ENCODE data around the gene DSC3.
"Not testable (repeated sequence)": the region's sequence is repeated elsewhere in the genome, so short reads cannot be mapped to it uniquely, and the experiment has no call there.

The DSC3 gene

GRCh38 chr18:31030574-31031278 lies 11.8 kb downstream of the DSC3 start:
- no peaks in the 10 kb centered on the region for H3K27me3 ChIP-seq (ENCODE audit: insufficient read depth, low read length)
- no peak overlapping the region for H3K27ac ChIP-seq (ENCODE audit: low read depth, low read length)
- H3K18ac ChIP-seq (ENCODE audit: low read length), result no peak overlapping the region
- no peaks in the 10 kb centered on the region for H3K79me1 ChIP-seq (ENCODE audit: low read length)
- no peak overlapping the region for H2BK5ac ChIP-seq (ENCODE audit: low read depth, low read length, poor library complexity)
- no peak overlapping the region for H2AK5ac ChIP-seq (ENCODE audit: low read length)
- H4K91ac ChIP-seq (ENCODE audit: low read depth, low read length), result no peak overlapping the region
- no peak overlapping the region for H2AFZ ChIP-seq (ENCODE audit: insufficient read depth, low read length, poor library complexity)
- no peak overlapping the region for H2BK12ac ChIP-seq (ENCODE audit: low read length)
- no peak overlapping the region for H2BK120ac ChIP-seq (ENCODE audit: insufficient read depth, low read length, poor library complexity)
- H3K14ac ChIP-seq (ENCODE audit: low read length), result no peak overlapping the region
- no peaks in the 10 kb centered on the region for H3K79me2 ChIP-seq (ENCODE audit: control insufficient read depth, insufficient read depth, low read length, poor library complexity)
- no peak overlapping the region for H4K8ac ChIP-seq (ENCODE audit: low read depth, low read length)
- no peak overlapping the region for H3K23ac ChIP-seq (ENCODE audit: low read length)
- WGBS (ENCODE audit: extremely low coverage, insufficient coverage, insufficient read length), result 100% methylated on average over 1 of the region's 4 CpGs
- no peaks in the 10 kb centered on the region for H3K9me3 ChIP-seq (ENCODE audit: insufficient read depth, low read depth, low read length)
- no peak for DNase-seq
- H4K12ac ChIP-seq (ENCODE audit: low read depth, low read length), result no peak overlapping the region
- no peaks in the 10 kb centered on the region for H3K4me1 ChIP-seq (ENCODE audit: control insufficient read depth in 1 of 2, insufficient read depth in 2 of 2, low read length in 2 of 2)
- no peak overlapping the region for H3K4ac ChIP-seq (ENCODE audit: low read depth, low read length)
- no peak overlapping the region for H3K4me2 ChIP-seq (ENCODE audit: low read length)
- no peaks in the 10 kb centered on the region for H3K36me3 ChIP-seq (ENCODE audit: control insufficient read depth in 1 of 2, insufficient read depth in 2 of 2, low read length in 2 of 2)
- H3K4me3 ChIP-seq (ENCODE audit: low read depth, low read length), result no peak overlapping the region
- H3K9ac ChIP-seq (ENCODE audit: low read length), result no peak overlapping the region

GRCh38 chr18:31015715-31016434 lies 26.7 kb downstream of the DSC3 start:
- Histone ChIP-seq H3K9ac (ENCODE audit: low read length) (no peak overlapping the region), H3K9me3 (ENCODE audit: insufficient read depth, low read depth, low read length) (no peaks in the 10 kb centered on the region), H3K79me2 (ENCODE audit: control insufficient read depth, insufficient read depth, low read length, poor library complexity) (no peaks in the 10 kb centered on the region), H2BK120ac (ENCODE audit: insufficient read depth, low read length, poor library complexity) (no peak overlapping the region), H4K91ac (ENCODE audit: low read depth, low read length) (no peak overlapping the region), H3K14ac (ENCODE audit: low read length) (no peak overlapping the region), H2BK12ac (ENCODE audit: low read length) (no peak overlapping the region), H3K18ac (ENCODE audit: low read length) (no peak overlapping the region), H3K4ac (ENCODE audit: low read depth, low read length) (no peak overlapping the region), H3K4me1 (ENCODE audit: control insufficient read depth in 1 of 2, insufficient read depth in 2 of 2, low read length in 2 of 2) (no peaks in the 10 kb centered on the region), H3K27me3 (ENCODE audit: insufficient read depth, low read length) (no peaks in the 10 kb centered on the region), H4K12ac (ENCODE audit: low read depth, low read length) (no peak overlapping the region), H2BK5ac (ENCODE audit: low read depth, low read length, poor library complexity) (no peak overlapping the region), H3K23ac (ENCODE audit: low read length) (no peak overlapping the region), H3K4me3 (ENCODE audit: low read depth, low read length) (no peak overlapping the region), H2AK5ac (ENCODE audit: low read length) (no peak overlapping the region), H3K27ac (ENCODE audit: low read depth, low read length) (no peak overlapping the region), H2AFZ (ENCODE audit: insufficient read depth, low read length, poor library complexity) (no peak overlapping the region), H3K36me3 (ENCODE audit: control insufficient read depth in 1 of 2, insufficient read depth in 2 of 2, low read length in 2 of 2) (no peaks in the 10 kb centered on the region), H3K79me1 (ENCODE audit: low read length) (no peaks in the 10 kb centered on the region), H4K8ac (ENCODE audit: low read depth, low read length) (no peak overlapping the region), H3K4me2 (ENCODE audit: low read length) (no peak overlapping the region)
- DNase-seq, result no peak
- WGBS (ENCODE audit: extremely low coverage, insufficient coverage, insufficient read length), result no CpG with 5 or more reads among the region's 3 CpGs

- H4K12ac ChIP-seq (ENCODE audit: low read depth, low read length); H3K4me2 ChIP-seq (ENCODE audit: low read length); H2BK12ac ChIP-seq (ENCODE audit: low read length): not testable (repeated sequence)
Observed at GRCh38 chr18:31011455-31011854, 31.1 kb downstream of the DSC3 start.

GRCh38 chr18:31010601-31011000 lies 31.9 kb downstream of the DSC3 start:
- Histone ChIP-seq H2BK120ac (ENCODE audit: insufficient read depth, low read length, poor library complexity) (no peak overlapping the region), H3K23ac (ENCODE audit: low read length) (no peak overlapping the region), H2AK5ac (ENCODE audit: low read length) (no peak overlapping the region), H3K14ac (ENCODE audit: low read length) (no peak overlapping the region), H3K79me1 (ENCODE audit: low read length) (no peaks in the 10 kb centered on the region), H2BK5ac (ENCODE audit: low read depth, low read length, poor library complexity) (no peak overlapping the region), H2AFZ (ENCODE audit: insufficient read depth, low read length, poor library complexity) (no peak overlapping the region), H3K18ac (ENCODE audit: low read length) (no peak overlapping the region), H4K12ac (ENCODE audit: low read depth, low read length) (no peak overlapping the region), H3K27ac (ENCODE audit: low read depth, low read length) (no peak overlapping the region), H3K36me3 (ENCODE audit: control insufficient read depth in 1 of 2, insufficient read depth in 2 of 2, low read length in 2 of 2) (no peaks in the 10 kb centered on the region), H3K79me2 (ENCODE audit: control insufficient read depth, insufficient read depth, low read length, poor library complexity) (no peaks in the 10 kb centered on the region), H3K4me3 (ENCODE audit: low read depth, low read length) (no peak overlapping the region), H3K9ac (ENCODE audit: low read length) (no peak overlapping the region), H2BK12ac (ENCODE audit: low read length) (no peak overlapping the region), H3K9me3 (ENCODE audit: insufficient read depth, low read depth, low read length) (no peaks in the 10 kb centered on the region), H4K91ac (ENCODE audit: low read depth, low read length) (no peak overlapping the region), H3K4me2 (ENCODE audit: low read length) (no peak overlapping the region), H4K8ac (ENCODE audit: low read depth, low read length) (no peak overlapping the region), H3K4me1 (ENCODE audit: control insufficient read depth in 1 of 2, insufficient read depth in 2 of 2, low read length in 2 of 2) (no peaks in the 10 kb centered on the region), H3K4ac (ENCODE audit: low read depth, low read length) (no peak overlapping the region), H3K27me3 (ENCODE audit: insufficient read depth, low read length) (no peaks in the 10 kb centered on the region)
- DNase-seq, result no peak
- no CpG with 5 or more reads among the region's 4 CpGs for WGBS (ENCODE audit: extremely low coverage, insufficient coverage, insufficient read length)

More at GRCh38 chr18:31011455-31011854, 31.1 kb downstream of the DSC3 start:
- H3K36me3 ChIP-seq (ENCODE audit: control insufficient read depth in 1 of 2, insufficient read depth in 2 of 2, low read length in 2 of 2); H3K9ac ChIP-seq (ENCODE audit: low read length); H2BK5ac ChIP-seq (ENCODE audit: low read depth, low read length, poor library complexity); H3K4me1 ChIP-seq (ENCODE audit: control insufficient read depth in 1 of 2, insufficient read depth in 2 of 2, low read length in 2 of 2); H3K14ac ChIP-seq (ENCODE audit: low read length); H4K8ac ChIP-seq (ENCODE audit: low read depth, low read length); H4K91ac ChIP-seq (ENCODE audit: low read depth, low read length); H2AFZ ChIP-seq (ENCODE audit: insufficient read depth, low read length, poor library complexity); H3K79me2 ChIP-seq (ENCODE audit: control insufficient read depth, insufficient read depth, low read length, poor library complexity); H3K18ac ChIP-seq (ENCODE audit: low read length); H3K9me3 ChIP-seq (ENCODE audit: insufficient read depth, low read depth, low read length); H3K4me3 ChIP-seq (ENCODE audit: low read depth, low read length); H3K79me1 ChIP-seq (ENCODE audit: low read length); H2BK120ac ChIP-seq (ENCODE audit: insufficient read depth, low read length, poor library complexity); H3K4ac ChIP-seq (ENCODE audit: low read depth, low read length); H2AK5ac ChIP-seq (ENCODE audit: low read length); H3K27me3 ChIP-seq (ENCODE audit: insufficient read depth, low read length); H3K23ac ChIP-seq (ENCODE audit: low read length); H3K27ac ChIP-seq (ENCODE audit: low read depth, low read length): not testable (repeated sequence)
- DNase-seq, result peak in 1 of 2 donors; percentile 45
- WGBS (ENCODE audit: extremely low coverage, insufficient coverage, insufficient read length), result no CpG with 5 or more reads among the region's 7 CpGs

All from trophoblast cell (in vitro differentiated cells and primary cell).